Measurements from ENCODE around the gene SLC9A1. TPM values are rescaled to one million over a fixed set of nuclear protein-coding genes. Genes with fewer than 3 reads are reported as not detected.

SLC9A1 gene
- polyA plus RNA-seq, 1 donor (not counting 4 experiments of a cell fraction or from before 2014, with no cell fraction given), result 12.4 TPM

- Histone ChIP-seq H4K20me1 (ENCODE audit: control insufficient read depth, extremely low read depth, insufficient read depth, low read length) (peaks cover 6% of the 10 kb centered on the region), H3K36me3 (ENCODE audit: control insufficient read depth in 2 of 2, extremely low read depth in 1 of 2, insufficient read depth in 2 of 2, low read length in 2 of 2) (peaks cover 13 to 33% of the 10 kb centered on the region in 2 experiments), H2AFZ (ENCODE audit: control insufficient read depth, low read length) (no peak overlapping the region), H3K4me3 (ENCODE audit: control insufficient read depth in 2 of 3, extremely low read depth in 1 of 3, insufficient read depth in 2 of 3, low read depth in 1 of 3, low read length in 3 of 3) (no peak overlapping the region), H3K27ac (ENCODE audit: control insufficient read depth, insufficient read depth, low read length) (no peak overlapping the region), H3K79me2 (ENCODE audit: control insufficient read depth, insufficient read depth, low read length) (peaks cover 65% of the 10 kb centered on the region), H3K4me2 (ENCODE audit: control insufficient read depth, extremely low read depth, insufficient read depth, low read depth, low read length) (no peak overlapping the region), H3K9me3 (ENCODE audit: control insufficient read depth, low read depth, low read length) (no peaks in the 10 kb centered on the region), H3K27me3 (ENCODE audit: control insufficient read depth, extremely low read depth, insufficient read depth, low read length) (no peaks in the 10 kb centered on the region), H3K9me1 (ENCODE audit: control insufficient read depth, extremely low read depth, insufficient read depth, low read length) (peaks cover 2% of the 10 kb centered on the region), H3K4me1 (ENCODE audit: control insufficient read depth, extremely low read depth, insufficient read depth, low read length) (no peaks in the 10 kb centered on the region), H3K9ac (ENCODE audit: control insufficient read depth, extremely low read depth, insufficient read depth, low read length) (no peak overlapping the region)
- DNase-seq (ENCODE audit: low read depth, low spot score) (no peak), FAIRE-seq (no peak)
- dilution Hi-C loops (cut with MboI; ENCODE audit: extremely low pct_ligation_motif_present, low sequenced_read_pairs), result no loop called here
- TF ChIP-seq CTCF (optimal IDR thresholded peaks at IDR 0.05 in 1 of 3, IDR thresholded peaks at IDR 0.05 in 1 of 3, conservative IDR thresholded peaks at IDR 0.05 in 1 of 3; ENCODE audit: extremely low read depth in 1 of 3, insufficient read depth in 2 of 3, low read length in 3 of 3) (no peak), EZH2 (IDR thresholded peaks at IDR 0.05; ENCODE audit: low read length) (no peak)
Measured at GRCh38 chr1:27132147-27132546, 22.8 kb downstream of the SLC9A1 start.

- Histone ChIP-seq H3K36me3 (ENCODE audit: control insufficient read depth in 2 of 2, extremely low read depth in 1 of 2, insufficient read depth in 2 of 2, low read length in 2 of 2) (peaks cover 19 to 34% of the 10 kb centered on the region in 2 experiments), H3K27ac (ENCODE audit: control insufficient read depth, insufficient read depth, low read length) (no peak overlapping the region), H3K4me2 (ENCODE audit: control insufficient read depth, extremely low read depth, insufficient read depth, low read depth, low read length) (no peak overlapping the region), H3K79me2 (ENCODE audit: control insufficient read depth, insufficient read depth, low read length) (peaks cover 65% of the 10 kb centered on the region), H4K20me1 (ENCODE audit: control insufficient read depth, extremely low read depth, insufficient read depth, low read length) (peaks cover 2% of the 10 kb centered on the region), H3K27me3 (ENCODE audit: control insufficient read depth, extremely low read depth, insufficient read depth, low read length) (no peaks in the 10 kb centered on the region), H3K9me3 (ENCODE audit: control insufficient read depth, low read depth, low read length) (no peaks in the 10 kb centered on the region), H3K4me1 (ENCODE audit: control insufficient read depth, extremely low read depth, insufficient read depth, low read length) (no peaks in the 10 kb centered on the region), H2AFZ (ENCODE audit: control insufficient read depth, low read length) (no peak overlapping the region), H3K9ac (ENCODE audit: control insufficient read depth, extremely low read depth, insufficient read depth, low read length) (no peak overlapping the region), H3K9me1 (ENCODE audit: control insufficient read depth, extremely low read depth, insufficient read depth, low read length) (peaks cover 2% of the 10 kb centered on the region), H3K4me3 (ENCODE audit: control insufficient read depth in 2 of 3, extremely low read depth in 1 of 3, insufficient read depth in 2 of 3, low read depth in 1 of 3, low read length in 3 of 3) (no peak overlapping the region)
- no peak for DNase-seq (ENCODE audit: low read depth, low spot score)
- FAIRE-seq, result no peak
- no peak for TF ChIP-seq EZH2 (IDR thresholded peaks at IDR 0.05; ENCODE audit: low read length)
- TF ChIP-seq CTCF (optimal IDR thresholded peaks at IDR 0.05 in 1 of 3, IDR thresholded peaks at IDR 0.05 in 1 of 3, conservative IDR thresholded peaks at IDR 0.05 in 1 of 3; ENCODE audit: extremely low read depth in 1 of 3, insufficient read depth in 2 of 3, low read length in 3 of 3), result no peak
- dilution Hi-C loops (cut with MboI; ENCODE audit: extremely low pct_ligation_motif_present, low sequenced_read_pairs), result no loop called here
Measured at GRCh38 chr1:27130798-27131197, 24.1 kb downstream of the SLC9A1 start.

All from keratinocyte (primary cell).